HG03039 (cell line): ENCODE data around the gene FYB1.
A peak's percentile ranks its signal among the peaks of the same experiment; 100 is the strongest.

Experiments used
- ATAC-seq: cut with Tn5 transposase; IDR thresholded peaks from one replicate; pipeline ENCODE4 v1.9.1; 2021; ENCODE audit warnings: mild to moderate bottlenecking, moderate library complexity; ENCODE audit not compliant: unreplicated experiment

Gene FYB1

DNA sequence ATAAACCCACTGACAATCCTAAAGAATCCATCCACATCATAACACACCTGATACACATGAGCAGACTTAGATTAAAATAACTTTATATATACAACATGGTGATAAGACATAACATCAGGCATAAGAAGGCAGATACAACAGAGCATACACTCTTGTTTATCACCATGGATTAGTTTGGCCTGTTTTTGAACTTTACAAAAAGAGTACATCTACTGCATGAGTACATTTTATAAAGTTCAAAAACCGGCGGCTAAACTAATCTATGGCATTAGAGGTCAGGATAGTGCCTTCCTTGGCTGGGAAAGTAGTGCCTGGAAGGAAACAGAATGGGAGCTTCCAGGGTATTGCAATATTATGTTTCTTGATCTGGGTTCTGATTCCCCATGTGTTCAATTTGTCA, 160.3 kb downstream of the FYB1 start:
- no peak for ATAC-seq

DNA sequence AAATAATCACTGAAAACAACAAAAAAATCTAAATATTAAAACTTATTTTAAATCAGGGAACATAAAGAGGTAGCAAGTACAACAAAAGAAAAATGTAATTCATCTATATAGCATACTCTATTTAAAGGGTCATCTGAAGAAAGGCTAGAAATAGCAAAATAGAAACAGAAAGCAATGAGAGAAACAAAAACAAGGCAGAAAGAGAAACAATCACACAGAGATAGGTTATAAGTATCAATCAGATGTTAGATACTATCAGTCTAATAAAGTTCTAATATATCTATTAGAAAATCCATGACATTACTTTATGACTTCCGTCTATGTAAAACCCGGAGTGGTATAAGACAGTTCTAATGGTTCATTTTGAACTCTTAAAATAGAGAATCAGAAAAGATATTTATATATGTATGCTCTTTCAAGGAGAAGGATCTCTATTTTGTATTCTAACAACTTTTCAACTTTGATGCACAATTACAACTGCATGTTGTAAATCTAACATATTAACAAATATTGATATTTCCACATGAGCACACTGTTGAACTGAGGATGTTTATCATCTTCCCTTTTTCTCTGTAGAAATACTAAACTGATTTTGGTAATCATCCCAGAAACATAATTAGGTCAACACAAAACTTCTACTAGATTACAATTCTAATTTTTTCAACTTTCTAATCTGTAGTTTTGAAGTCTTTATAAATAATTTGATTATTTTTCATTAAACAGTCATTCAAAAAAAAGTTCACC, 161.0 kb downstream of the FYB1 start:
- peak; percentile 70 for ATAC-seq

DNA sequence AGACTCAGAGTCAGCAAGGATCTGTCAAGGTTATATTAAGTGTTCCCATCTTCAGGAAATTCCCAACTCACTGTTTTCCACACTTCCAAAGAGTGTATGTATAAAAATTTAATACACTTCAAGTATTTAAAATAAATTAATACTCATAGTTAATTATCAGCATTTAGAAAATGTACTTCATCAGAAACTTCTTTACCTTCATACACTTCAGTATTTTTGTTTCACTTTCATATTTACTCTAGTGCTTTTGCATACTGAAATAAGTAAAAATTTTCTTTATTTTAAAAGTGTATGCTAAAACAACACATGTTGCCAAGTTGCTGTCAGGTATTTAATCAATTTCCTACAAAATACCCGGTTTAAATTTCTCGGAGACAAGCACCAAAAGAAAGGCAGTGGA, 161.6 kb downstream of the FYB1 start:
- ATAC-seq: no peak

DNA sequence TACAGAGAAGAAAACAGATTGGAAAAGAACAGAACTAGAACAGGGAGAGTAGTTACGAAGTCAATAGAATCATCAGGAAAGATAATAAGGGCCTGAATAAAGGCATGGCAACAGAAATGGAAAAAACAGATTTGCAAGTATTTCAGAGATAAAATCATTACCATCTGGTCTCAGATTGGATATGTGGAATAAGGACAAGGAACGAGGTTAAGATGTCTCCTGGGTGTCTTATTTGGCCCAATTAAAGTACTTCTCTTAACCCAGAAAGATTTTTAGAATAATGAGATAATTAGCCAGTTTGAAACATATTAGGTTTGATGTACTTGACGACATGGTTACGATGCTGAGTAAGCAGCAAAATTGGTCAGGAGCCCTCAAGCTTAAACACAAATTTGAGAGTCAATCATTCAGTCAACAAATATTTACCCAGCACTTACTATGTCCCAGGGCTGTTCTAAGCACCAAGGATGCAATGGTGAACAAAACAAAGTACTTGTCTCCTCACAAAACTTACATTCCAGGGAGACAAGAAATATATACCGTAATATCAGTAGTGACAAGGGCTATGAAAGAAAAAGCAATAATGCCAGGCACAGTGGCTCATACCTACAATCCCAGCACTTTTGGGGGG, 163.5 kb downstream of the FYB1 start:
- no peak for ATAC-seq
